Measurements from ENCODE around the gene PLSCR1.

DNA sequence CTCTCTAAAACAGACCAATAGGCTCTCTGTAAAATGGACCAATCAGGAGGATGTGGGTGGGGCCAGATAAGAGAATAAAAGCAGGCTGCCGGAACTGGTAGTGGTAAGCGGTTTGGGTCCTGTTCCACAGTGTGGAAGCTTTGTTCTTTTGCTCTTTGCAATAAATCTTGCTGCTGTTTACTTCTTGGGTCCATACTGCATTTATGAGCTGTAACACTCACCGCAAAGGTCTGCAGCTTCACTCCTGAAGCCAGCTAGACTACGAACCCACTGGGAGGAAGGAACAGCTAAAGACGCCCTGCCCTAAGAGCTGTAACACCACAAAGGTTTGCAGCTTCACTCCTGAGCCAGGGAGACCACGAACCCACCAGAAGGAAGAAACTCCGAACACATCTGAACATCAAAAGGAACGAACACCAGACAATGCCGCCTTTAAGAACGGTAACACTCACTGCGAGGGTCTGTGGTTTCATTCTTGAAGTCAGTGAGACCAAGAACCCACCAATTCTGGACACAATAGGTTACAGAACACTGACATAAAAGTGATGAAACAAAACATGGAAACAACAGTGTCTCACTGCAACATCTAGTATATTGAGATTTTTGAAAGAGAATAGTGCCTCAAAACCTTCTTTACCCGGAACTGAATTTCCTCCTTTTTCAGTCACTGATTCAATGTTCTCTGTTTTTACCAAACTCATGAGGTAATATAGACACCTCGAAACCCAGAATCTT is 46.2 kb downstream of the PLSCR1 start:
- no peak for TF ChIP-seq EP300 (IDR thresholded peaks at IDR 0.05)
- no peak for TF ChIP-seq CTCF (IDR thresholded peaks at IDR 0.05)
